Measurements from ENCODE around the gene SLIT1.

Gene SLIT1

DNA sequence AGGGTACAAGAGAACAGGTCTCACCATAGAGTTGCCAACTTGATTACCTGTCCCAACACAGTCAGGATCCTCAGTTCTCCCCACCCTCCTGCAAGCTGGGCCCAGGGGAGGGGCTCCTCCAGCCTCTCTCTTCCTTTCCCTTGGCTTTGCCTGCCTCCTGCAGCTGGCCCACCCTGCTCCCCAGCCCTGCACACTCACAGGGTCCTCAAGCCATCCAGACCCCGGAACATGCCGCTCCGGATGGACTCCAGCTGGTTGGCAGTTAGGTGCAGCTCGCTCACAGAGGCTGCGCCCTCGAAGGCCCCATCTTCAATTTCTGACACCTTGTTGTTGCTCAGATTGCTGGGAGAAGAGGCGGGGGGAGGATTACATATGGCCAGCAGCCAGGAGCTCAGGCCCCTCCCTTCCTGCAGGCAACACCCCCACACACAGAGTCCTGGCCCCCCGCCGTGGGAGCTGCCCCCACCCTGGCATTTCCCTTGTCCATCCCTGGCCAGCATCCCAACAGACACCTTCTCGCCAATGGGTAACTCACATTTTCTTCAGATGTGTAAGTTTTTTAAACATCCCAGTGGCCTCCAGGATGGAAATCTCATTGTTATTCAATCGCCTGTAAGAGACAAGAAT lies 139.2 kb downstream of the SLIT1 start:
- Histone ChIP-seq H3K36me3 (ENCODE audit: control insufficient read depth, insufficient read depth, low read length) (no peaks in the 10 kb centered on the region), H3K4me1 (ENCODE audit: control insufficient read depth, insufficient read depth, low read length, poor library complexity, severe bottlenecking) (no peaks in the 10 kb centered on the region), H3K27ac (ENCODE audit: insufficient read depth, low read length, poor library complexity, severe bottlenecking) (no peak overlapping the region), H3K4me3 (ENCODE audit: insufficient read depth, low read depth, low read length, poor library complexity, severe bottlenecking) (no peak overlapping the region), H3K9me3 (ENCODE audit: control insufficient read depth, low read length) (no peaks in the 10 kb centered on the region), H3K27me3 (replicated peaks; ENCODE audit: control insufficient read depth, insufficient read depth, low read length, poor library complexity, severe bottlenecking) (no peaks in the 10 kb centered on the region)
- DNase-seq: no peak

DNA sequence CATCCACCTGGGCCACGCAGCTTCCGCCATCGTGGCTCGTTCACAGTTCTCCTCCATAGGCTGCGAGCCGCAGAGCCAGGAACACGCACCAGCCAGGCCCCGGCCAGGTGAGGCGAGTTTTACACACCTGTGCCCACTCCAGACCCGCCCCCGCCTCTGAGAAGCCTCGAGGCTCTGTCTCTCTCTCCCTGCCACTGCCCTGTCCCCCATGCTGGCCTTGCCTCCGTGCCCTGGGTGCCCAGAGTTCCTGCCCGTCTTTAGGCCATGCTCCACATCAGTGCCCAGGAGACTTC lies 142.2 kb downstream of the SLIT1 start:
- Histone ChIP-seq H3K27me3 (replicated peaks; ENCODE audit: control insufficient read depth, insufficient read depth, low read length, poor library complexity, severe bottlenecking) (no peaks in the 10 kb centered on the region), H3K4me1 (ENCODE audit: control insufficient read depth, insufficient read depth, low read length, poor library complexity, severe bottlenecking) (no peaks in the 10 kb centered on the region), H3K4me3 (ENCODE audit: insufficient read depth, low read depth, low read length, poor library complexity, severe bottlenecking) (no peak overlapping the region), H3K9me3 (ENCODE audit: control insufficient read depth, low read length) (no peaks in the 10 kb centered on the region), H3K27ac (ENCODE audit: insufficient read depth, low read length, poor library complexity, severe bottlenecking) (no peak overlapping the region), H3K36me3 (ENCODE audit: control insufficient read depth, insufficient read depth, low read length) (no peaks in the 10 kb centered on the region)
- no peak for DNase-seq

- H3K4me3 ChIP-seq (ENCODE audit: insufficient read depth, low read depth, low read length, poor library complexity, severe bottlenecking): no peak overlapping the region
- H3K4me1 ChIP-seq (ENCODE audit: control insufficient read depth, insufficient read depth, low read length, poor library complexity, severe bottlenecking): no peaks in the 10 kb centered on the region
- H3K27me3 ChIP-seq (replicated peaks; ENCODE audit: control insufficient read depth, insufficient read depth, low read length, poor library complexity, severe bottlenecking): no peaks in the 10 kb centered on the region
- no peaks in the 10 kb centered on the region for H3K9me3 ChIP-seq (ENCODE audit: control insufficient read depth, low read length)
- H3K27ac ChIP-seq (ENCODE audit: insufficient read depth, low read length, poor library complexity, severe bottlenecking): no peak overlapping the region
- H3K36me3 ChIP-seq (ENCODE audit: control insufficient read depth, insufficient read depth, low read length): no peaks in the 10 kb centered on the region
- DNase-seq: no peak
These were observed 142.8 kb downstream of the SLIT1 start for GRCh38 chr10:97042716-97043562.

DNA sequence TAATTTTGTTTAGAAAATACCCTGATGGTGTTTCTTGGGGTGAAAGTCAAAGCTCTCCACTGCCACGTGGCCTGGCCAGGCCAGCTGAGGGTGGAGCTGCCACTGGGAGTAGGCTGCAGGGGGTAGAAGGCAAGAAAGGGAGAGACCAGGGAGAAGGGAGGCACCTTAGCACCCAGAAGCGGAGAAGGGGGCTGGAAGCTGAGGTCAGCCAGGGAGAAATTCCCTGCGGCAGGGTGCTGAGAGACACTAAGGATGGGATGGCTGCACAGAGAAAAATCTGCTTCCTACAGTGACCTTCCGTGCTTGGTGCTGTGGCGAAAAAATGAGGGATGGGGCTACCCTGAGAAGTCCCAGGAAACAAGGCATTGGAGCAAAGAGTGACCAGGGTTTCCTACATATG lies 143.7 kb downstream of the SLIT1 start:
- DNase-seq: no peak
- Histone ChIP-seq H3K36me3 (ENCODE audit: control insufficient read depth, insufficient read depth, low read length) (no peaks in the 10 kb centered on the region), H3K27ac (ENCODE audit: insufficient read depth, low read length, poor library complexity, severe bottlenecking) (no peak overlapping the region), H3K4me1 (ENCODE audit: control insufficient read depth, insufficient read depth, low read length, poor library complexity, severe bottlenecking) (no peaks in the 10 kb centered on the region), H3K9me3 (ENCODE audit: control insufficient read depth, low read length) (no peaks in the 10 kb centered on the region), H3K27me3 (replicated peaks; ENCODE audit: control insufficient read depth, insufficient read depth, low read length, poor library complexity, severe bottlenecking) (no peaks in the 10 kb centered on the region), H3K4me3 (ENCODE audit: insufficient read depth, low read depth, low read length, poor library complexity, severe bottlenecking) (no peak overlapping the region)

DNA sequence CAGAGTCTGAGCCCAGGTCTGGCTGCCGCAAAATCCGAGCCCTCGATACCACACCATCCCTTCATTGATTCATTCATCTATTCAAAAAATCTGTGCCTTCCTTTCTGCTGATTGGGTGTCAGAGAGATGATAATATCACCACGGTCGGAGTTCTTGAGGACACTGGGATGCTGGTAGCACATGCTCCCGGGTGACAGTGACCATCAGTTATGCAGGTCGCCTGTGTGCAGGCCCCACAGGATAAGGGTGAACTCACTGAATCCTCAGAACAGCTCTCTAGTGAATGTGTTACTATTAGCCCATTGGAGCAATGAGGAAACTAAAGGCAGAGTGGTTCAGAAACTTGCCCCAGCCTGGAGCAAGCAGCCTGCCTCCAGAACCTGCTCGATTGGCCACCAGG lies 145.1 kb downstream of the SLIT1 start:
- no peak for DNase-seq
- H3K27me3 ChIP-seq (replicated peaks; ENCODE audit: control insufficient read depth, insufficient read depth, low read length, poor library complexity, severe bottlenecking): no peaks in the 10 kb centered on the region
- H3K27ac ChIP-seq (ENCODE audit: insufficient read depth, low read length, poor library complexity, severe bottlenecking): no peak overlapping the region
- H3K4me1 ChIP-seq (ENCODE audit: control insufficient read depth, insufficient read depth, low read length, poor library complexity, severe bottlenecking): no peaks in the 10 kb centered on the region
- H3K36me3 ChIP-seq (ENCODE audit: control insufficient read depth, insufficient read depth, low read length): no peaks in the 10 kb centered on the region
- H3K4me3 ChIP-seq (ENCODE audit: insufficient read depth, low read depth, low read length, poor library complexity, severe bottlenecking): no peak overlapping the region
- no peaks in the 10 kb centered on the region for H3K9me3 ChIP-seq (ENCODE audit: control insufficient read depth, low read length)

DNA sequence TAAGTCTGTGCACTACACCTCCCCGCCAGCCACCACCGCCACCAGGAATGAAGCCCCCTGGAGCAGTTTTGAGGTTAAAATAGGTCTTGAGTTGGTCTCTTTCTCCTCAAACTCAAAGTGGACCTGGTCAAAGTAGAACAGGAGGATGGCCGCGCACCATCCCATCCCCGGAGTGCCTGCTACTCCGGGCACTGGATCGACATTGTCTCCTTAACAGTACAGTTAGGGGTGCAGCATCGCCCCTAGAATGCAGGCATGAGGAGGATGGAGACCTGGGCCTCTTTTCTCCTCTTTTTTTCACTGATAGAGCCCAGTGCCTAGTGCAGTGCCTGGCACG lies 145.5 kb downstream of the SLIT1 start:
- Histone ChIP-seq H3K27me3 (replicated peaks; ENCODE audit: control insufficient read depth, insufficient read depth, low read length, poor library complexity, severe bottlenecking) (no peaks in the 10 kb centered on the region), H3K9me3 (ENCODE audit: control insufficient read depth, low read length) (no peaks in the 10 kb centered on the region), H3K36me3 (ENCODE audit: control insufficient read depth, insufficient read depth, low read length) (no peaks in the 10 kb centered on the region), H3K4me3 (ENCODE audit: insufficient read depth, low read depth, low read length, poor library complexity, severe bottlenecking) (no peak overlapping the region), H3K4me1 (ENCODE audit: control insufficient read depth, insufficient read depth, low read length, poor library complexity, severe bottlenecking) (no peaks in the 10 kb centered on the region), H3K27ac (ENCODE audit: insufficient read depth, low read length, poor library complexity, severe bottlenecking) (no peak overlapping the region)
- DNase-seq: no peak

- Histone ChIP-seq H3K4me1 (ENCODE audit: control insufficient read depth, insufficient read depth, low read length, poor library complexity, severe bottlenecking) (no peaks in the 10 kb centered on the region), H3K27me3 (replicated peaks; ENCODE audit: control insufficient read depth, insufficient read depth, low read length, poor library complexity, severe bottlenecking) (no peaks in the 10 kb centered on the region), H3K27ac (ENCODE audit: insufficient read depth, low read length, poor library complexity, severe bottlenecking) (no peak overlapping the region)
These were observed 146.1 kb downstream of the SLIT1 start for GRCh38 chr10:97039538-97040247.

GRCh38 chr10:97038688-97039087 lies 147.1 kb downstream of the SLIT1 start:
- H3K4me3 ChIP-seq (ENCODE audit: insufficient read depth, low read depth, low read length, poor library complexity, severe bottlenecking): no peak overlapping the region
- H3K4me1 ChIP-seq (ENCODE audit: control insufficient read depth, insufficient read depth, low read length, poor library complexity, severe bottlenecking): no peaks in the 10 kb centered on the region
- no peak for DNase-seq
- H3K36me3 ChIP-seq (ENCODE audit: control insufficient read depth, insufficient read depth, low read length): no peaks in the 10 kb centered on the region
- H3K27ac ChIP-seq (ENCODE audit: insufficient read depth, low read length, poor library complexity, severe bottlenecking): no peak overlapping the region
- no peaks in the 10 kb centered on the region for H3K9me3 ChIP-seq (ENCODE audit: control insufficient read depth, low read length)
- no peaks in the 10 kb centered on the region for H3K27me3 ChIP-seq (replicated peaks; ENCODE audit: control insufficient read depth, insufficient read depth, low read length, poor library complexity, severe bottlenecking)

More at GRCh38 chr10:97039538-97040247, 146.1 kb downstream of the SLIT1 start:
- no peak for DNase-seq
- Histone ChIP-seq H3K4me3 (ENCODE audit: insufficient read depth, low read depth, low read length, poor library complexity, severe bottlenecking) (no peak overlapping the region), H3K36me3 (ENCODE audit: control insufficient read depth, insufficient read depth, low read length) (no peaks in the 10 kb centered on the region), H3K9me3 (ENCODE audit: control insufficient read depth, low read length) (no peaks in the 10 kb centered on the region)

DNA sequence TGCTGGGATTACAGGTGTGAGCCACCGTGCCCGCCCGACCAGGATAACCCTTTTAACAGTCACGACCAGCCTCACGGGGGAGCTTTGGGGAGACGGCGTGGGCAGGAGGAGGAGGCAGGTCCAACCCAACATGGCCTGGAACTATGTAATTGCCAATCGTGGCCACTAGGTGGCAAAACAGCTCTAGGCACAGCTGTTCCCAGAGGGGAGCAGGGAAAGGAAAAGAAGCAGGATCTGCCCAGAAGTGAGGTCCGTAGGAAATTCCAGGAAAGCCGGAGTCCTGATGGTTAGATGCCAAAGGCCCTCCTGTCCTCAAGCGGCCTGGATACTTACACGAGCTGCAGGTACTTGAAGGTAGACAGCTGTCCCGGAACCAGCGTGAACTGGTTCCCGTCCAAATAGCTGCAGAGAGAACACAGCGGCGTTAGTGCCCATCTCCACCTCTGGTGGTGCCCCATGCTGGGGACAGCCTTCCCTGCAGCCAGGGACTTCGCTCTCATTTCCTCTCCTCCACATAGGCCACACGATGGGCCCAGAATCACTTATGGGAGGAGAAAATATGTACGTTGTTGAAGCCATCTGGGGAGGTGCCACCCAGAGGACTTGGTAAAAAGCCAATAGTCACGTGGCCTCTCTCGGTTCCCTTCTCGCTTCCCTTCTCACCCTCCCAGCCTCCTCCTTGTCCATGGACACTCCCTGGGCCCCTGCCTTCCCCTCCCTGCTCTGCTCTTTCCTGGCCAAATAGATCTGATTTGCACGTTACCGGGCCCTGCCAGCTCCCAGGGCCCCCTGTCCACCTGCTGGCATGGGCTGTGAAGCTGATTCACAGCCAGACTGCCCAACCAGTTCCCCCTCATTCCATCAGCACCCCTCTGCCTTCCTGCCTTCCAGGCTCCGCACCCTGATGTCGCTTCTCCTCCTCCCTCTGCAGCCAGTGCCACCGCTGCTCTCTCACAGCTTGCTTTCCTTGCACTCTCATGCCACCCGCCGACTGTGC lies 148.1 kb downstream of the SLIT1 start:
- Histone ChIP-seq H3K27ac (ENCODE audit: insufficient read depth, low read length, poor library complexity, severe bottlenecking) (no peak overlapping the region), H3K4me3 (ENCODE audit: insufficient read depth, low read depth, low read length, poor library complexity, severe bottlenecking) (peak overlapping the region; percentile 31), H3K27me3 (replicated peaks; ENCODE audit: control insufficient read depth, insufficient read depth, low read length, poor library complexity, severe bottlenecking) (no peaks in the 10 kb centered on the region), H3K36me3 (ENCODE audit: control insufficient read depth, insufficient read depth, low read length) (no peaks in the 10 kb centered on the region), H3K4me1 (ENCODE audit: control insufficient read depth, insufficient read depth, low read length, poor library complexity, severe bottlenecking) (no peaks in the 10 kb centered on the region), H3K9me3 (ENCODE audit: control insufficient read depth, low read length) (no peaks in the 10 kb centered on the region)
- DNase-seq: peak; percentile 16 to 40 (median 29)

Data from effector memory CD4-positive, alpha-beta T cell (primary cell).